Measurements from ENCODE around the gene SREK1. TPM values are rescaled to one million over a fixed set of nuclear protein-coding genes. Genes with fewer than 3 reads are reported as not detected.

Gene SREK1
- total RNA-seq, 2 donors from 2014 or later, result 51.4 to 57.5 TPM

DNA sequence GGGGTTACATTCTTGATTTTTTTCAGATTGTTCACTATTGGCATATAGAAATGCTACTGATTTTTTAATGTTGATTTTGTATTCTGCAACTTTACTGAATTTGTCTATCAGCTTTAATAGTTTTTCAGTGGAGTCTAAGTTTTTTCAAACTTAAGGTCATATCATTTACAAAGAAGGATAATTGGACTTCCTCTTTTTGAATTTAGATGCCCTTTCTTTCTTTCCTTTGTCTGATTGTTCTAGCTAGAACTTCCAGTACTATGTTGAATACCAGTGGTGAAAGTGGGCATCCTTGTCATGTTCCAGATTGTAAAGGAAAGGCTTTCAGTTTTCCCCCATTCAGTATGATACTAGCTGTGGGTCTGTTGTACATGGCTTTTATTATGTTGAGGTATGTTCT lies 49.3 kb downstream of the SREK1 start:
- DNase-seq, result no peak
- Histone ChIP-seq H3K36me3 (no peaks in the 10 kb centered on the region), H3K27ac (no peak overlapping the region), H3K27me3 (no peaks in the 10 kb centered on the region), H3K4me3 (no peak overlapping the region), H3K4me1 (no peaks in the 10 kb centered on the region), H3K9ac (ENCODE audit: low read depth in 2 of 2, low read length in 2 of 2) (no peak overlapping the region), H3K9me3 (no peaks in the 10 kb centered on the region)
- TF ChIP-seq, protein P1, sequence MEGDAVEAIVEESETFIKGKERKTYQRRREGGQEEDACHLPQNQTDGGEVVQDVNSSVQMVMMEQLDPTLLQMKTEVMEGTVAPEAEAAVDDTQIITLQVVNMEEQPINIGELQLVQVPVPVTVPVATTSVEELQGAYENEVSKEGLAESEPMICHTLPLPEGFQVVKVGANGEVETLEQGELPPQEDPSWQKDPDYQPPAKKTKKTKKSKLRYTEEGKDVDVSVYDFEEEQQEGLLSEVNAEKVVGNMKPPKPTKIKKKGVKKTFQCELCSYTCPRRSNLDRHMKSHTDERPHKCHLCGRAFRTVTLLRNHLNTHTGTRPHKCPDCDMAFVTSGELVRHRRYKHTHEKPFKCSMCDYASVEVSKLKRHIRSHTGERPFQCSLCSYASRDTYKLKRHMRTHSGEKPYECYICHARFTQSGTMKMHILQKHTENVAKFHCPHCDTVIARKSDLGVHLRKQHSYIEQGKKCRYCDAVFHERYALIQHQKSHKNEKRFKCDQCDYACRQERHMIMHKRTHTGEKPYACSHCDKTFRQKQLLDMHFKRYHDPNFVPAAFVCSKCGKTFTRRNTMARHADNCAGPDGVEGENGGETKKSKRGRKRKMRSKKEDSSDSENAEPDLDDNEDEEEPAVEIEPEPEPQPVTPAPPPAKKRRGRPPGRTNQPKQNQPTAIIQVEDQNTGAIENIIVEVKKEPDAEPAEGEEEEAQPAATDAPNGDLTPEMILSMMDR (IDR thresholded peaks at IDR 0.05), result no peak
- intact Hi-C loops (cut with DNase I), result no loop called here

DNA sequence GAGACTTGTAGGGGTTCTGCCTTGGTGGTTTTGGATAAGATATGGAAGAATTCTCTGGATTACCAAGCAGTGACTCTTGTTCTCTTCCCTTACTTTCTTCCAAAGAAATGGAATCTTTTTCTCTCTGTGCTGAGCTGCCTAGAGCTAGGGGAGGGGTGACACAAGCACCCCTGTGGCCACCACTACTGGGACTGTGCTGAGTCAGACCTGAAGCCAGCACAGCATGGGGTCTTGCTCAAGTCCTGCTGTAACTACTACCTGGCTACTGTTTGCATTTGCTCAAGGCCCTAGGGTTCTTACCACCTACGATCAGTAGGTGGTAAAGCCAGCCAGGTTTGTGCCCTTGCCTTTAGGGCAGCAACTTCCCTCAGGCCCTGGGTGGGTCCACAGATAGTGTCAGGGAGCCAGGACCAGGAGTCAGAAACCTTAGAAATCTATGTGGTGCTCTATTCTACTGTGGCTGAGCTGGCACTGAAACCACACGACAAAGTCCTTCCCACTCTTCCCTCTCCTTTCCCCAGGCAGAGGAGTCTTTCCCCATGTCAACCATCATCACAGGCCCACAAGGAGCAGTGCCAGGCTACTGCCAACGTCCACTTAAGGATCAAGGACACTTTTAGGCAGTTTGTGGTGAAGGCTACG lies 53.8 kb downstream of the SREK1 start:
- intact Hi-C loops (cut with DNase I), result no loop called here
- TF ChIP-seq, protein P1 (IDR thresholded peaks at IDR 0.05), result no peak
- Histone ChIP-seq H3K27me3 (no peaks in the 10 kb centered on the region), H3K27ac (no peak overlapping the region), H3K4me1 (no peaks in the 10 kb centered on the region), H3K4me3 (no peak overlapping the region), H3K9me3 (no peaks in the 10 kb centered on the region), H3K36me3 (no peaks in the 10 kb centered on the region), H3K9ac (ENCODE audit: low read depth in 2 of 2, low read length in 2 of 2) (no peak overlapping the region)
- no peak for DNase-seq

DNA sequence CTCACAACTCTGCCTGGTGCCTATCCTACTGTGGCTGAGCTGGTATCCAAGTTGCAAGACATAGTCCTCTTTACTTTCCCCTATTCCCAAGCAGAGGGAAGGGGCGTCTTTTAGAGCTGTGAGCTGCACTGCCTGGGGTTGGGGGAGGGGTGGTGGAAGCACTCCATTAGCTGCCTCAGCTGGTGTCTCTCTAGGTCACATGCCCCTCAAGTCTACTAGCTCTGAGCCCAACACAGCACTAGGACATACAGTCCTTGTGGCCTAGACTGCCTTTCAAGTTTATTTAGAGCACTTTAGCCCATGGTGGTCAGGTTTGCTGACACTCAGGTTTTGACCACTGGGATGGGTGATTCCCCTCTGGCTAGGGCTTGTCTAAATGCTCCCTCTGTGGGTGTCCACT lies 54.7 kb downstream of the SREK1 start:
- no peaks in the 10 kb centered on the region for H3K9me3 ChIP-seq
- DNase-seq, result no peak
- TF ChIP-seq, protein P1 (IDR thresholded peaks at IDR 0.05), result no peak
- no peaks in the 10 kb centered on the region for H3K4me1 ChIP-seq
- no peak overlapping the region for H3K9ac ChIP-seq (ENCODE audit: low read depth in 2 of 2, low read length in 2 of 2)
- no peaks in the 10 kb centered on the region for H3K27me3 ChIP-seq
- H3K36me3 ChIP-seq, result no peaks in the 10 kb centered on the region
- H3K4me3 ChIP-seq, result no peak overlapping the region
- intact Hi-C loops (cut with DNase I), result no loop called here
- no peak overlapping the region for H3K27ac ChIP-seq

DNA sequence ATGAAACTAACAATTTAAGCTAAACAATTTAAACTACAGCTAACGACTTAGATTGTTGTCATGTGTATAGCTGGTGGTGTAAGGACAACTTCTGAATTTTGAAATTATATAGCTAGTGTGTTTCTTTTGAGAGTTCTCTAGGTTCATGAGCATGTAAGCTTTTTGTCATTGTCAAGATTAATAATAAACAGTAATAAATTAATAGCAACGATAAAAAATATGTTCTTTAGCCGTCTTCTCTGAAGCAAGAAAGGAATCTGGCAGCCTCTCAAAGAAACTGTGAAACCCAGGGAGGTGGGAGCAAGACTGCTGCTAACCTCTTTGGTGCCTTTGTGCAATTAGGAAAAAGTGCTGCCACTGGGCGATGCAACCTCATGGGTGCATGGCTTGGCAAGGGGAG lies 59.4 kb downstream of the SREK1 start:
- Histone ChIP-seq H3K27ac (no peak overlapping the region), H3K9ac (ENCODE audit: low read depth in 2 of 2, low read length in 2 of 2) (no peak overlapping the region), H3K27me3 (no peaks in the 10 kb centered on the region), H3K9me3 (no peaks in the 10 kb centered on the region), H3K4me1 (no peaks in the 10 kb centered on the region), H3K36me3 (no peaks in the 10 kb centered on the region), H3K4me3 (no peak overlapping the region)
- intact Hi-C loops (cut with DNase I), result no loop called here
- TF ChIP-seq, protein P1 (IDR thresholded peaks at IDR 0.05), result no peak
- DNase-seq, result no peak

DNA sequence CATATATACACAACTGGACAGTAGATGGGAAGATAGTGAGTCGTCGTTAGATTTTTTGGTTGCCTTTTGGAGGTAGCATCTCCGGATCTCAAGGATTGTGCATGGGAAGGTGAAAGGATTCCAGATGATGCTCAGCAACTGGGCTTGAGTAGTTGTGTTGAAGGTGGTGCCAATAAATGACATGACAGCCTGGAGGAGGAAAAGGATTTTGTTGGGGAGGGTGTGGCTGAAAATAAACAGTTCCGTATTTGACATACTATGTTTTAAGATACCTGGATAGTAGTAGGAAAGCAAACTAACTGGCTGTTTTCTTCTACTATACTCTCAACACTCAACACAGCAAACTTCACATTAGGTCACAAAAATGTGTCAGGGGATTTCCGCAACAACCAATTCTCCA lies 62.4 kb downstream of the SREK1 start:
- Histone ChIP-seq H3K9me3 (no peaks in the 10 kb centered on the region), H3K27ac (no peak overlapping the region), H3K4me3 (no peak overlapping the region), H3K36me3 (no peaks in the 10 kb centered on the region), H3K4me1 (no peaks in the 10 kb centered on the region), H3K27me3 (no peaks in the 10 kb centered on the region), H3K9ac (ENCODE audit: low read depth in 2 of 2, low read length in 2 of 2) (no peak overlapping the region)
- TF ChIP-seq, protein P1 (IDR thresholded peaks at IDR 0.05), result no peak
- intact Hi-C loops (cut with DNase I), result no loop called here
- no peak for DNase-seq

Measured in colonic mucosa (tissue), 4 donors.